ENCODE data around the gene CD48. TPM values are rescaled to one million over a fixed set of nuclear protein-coding genes. Genes with fewer than 3 reads are reported as not detected.

CD48 gene
- total and polyA plus RNA-seq, 2 donors (not counting 1 experiment from before 2014, with no cell fraction given), result 252 to 428 TPM

DNA sequence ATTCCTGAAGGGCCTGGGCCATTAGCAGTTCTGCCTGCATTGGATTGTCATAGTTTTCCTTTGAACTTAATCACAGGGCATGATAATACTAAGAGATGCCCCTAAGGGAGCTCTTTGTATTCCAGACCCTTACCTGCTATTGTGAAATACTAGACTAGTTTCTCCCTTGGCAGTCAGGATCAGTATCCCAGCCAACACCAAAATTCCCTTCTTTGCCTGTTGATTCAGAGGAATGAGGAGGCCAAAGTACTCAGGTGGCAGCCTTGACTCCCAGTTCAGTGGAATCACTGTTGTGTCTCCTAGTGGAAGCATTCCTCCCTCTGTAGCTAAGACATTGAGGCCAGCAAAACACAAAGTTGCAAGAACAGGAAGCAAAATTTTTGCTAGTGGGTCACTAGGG is 48.1 kb upstream of the CD48 start:
- Mint-ChIP-seq H3K27ac (no peak overlapping the region), H3K4me1 (no peaks in the 10 kb centered on the region)
- no peaks in the 10 kb centered on the region for H4K20me1 ChIP-seq (ENCODE audit: control insufficient read depth, insufficient read depth, low read length, poor library complexity, severe bottlenecking)

DNA sequence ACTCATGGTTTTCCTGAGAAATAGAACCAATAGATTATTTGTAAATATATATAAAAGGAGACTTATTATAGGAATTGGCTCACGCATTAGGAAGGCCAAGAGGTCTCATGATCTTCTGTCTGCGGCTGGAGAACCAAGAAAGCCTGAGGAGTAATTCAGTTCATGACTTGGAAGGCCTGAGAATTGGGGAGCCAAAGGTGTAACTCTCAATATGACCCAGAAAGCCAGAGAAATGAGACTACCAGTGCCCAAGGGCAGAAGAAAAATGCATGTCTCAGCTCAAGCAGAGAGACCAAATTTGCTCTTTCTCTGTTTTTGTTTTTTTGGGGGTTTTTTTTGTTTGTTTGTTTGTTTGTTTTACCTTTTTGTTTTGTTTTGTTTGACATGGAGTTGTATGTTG is 46.9 kb upstream of the CD48 start:
- H3K27me3 Mint-ChIP-seq, result no peaks in the 10 kb centered on the region
- intact Hi-C loops (cut with micrococcal nuclease), result no loop called here
- no peak overlapping the region for H3K27ac ChIP-seq (ENCODE audit: low read length in 2 of 2)

More for the DNA sequence above, 48.1 kb upstream of the CD48 start:
- no peaks in the 10 kb centered on the region for H3K27me3 Mint-ChIP-seq
- no peaks in the 10 kb centered on the region for H3K9me3 Mint-ChIP-seq (ENCODE audit: insufficient read depth)
- Histone ChIP-seq H3K27me3 (replicated peaks in 1 of 4; ENCODE audit: control extremely low read depth in 1 of 4, control insufficient read depth in 3 of 4, insufficient read depth in 4 of 4, low read length in 3 of 4) (no peaks in the 10 kb centered on the region), H3K27ac (ENCODE audit: low read length in 2 of 2) (no peak overlapping the region), H3K4me2 (replicated peaks; ENCODE audit: low read depth, low read length, poor library complexity, severe bottlenecking) (no peak overlapping the region), H2AFZ (ENCODE audit: insufficient read depth, low read depth, low read length, poor library complexity, severe bottlenecking) (no peak overlapping the region), H3K36me3 (replicated peaks in 1 of 2; ENCODE audit: control extremely low read depth in 1 of 2, control insufficient read depth in 1 of 2, extremely low read depth in 1 of 2, insufficient read depth in 2 of 2, low read length in 1 of 2) (no peaks in the 10 kb centered on the region), H3K4me1 (ENCODE audit: control insufficient read depth in 2 of 2, insufficient read depth in 2 of 2, low read length in 2 of 2) (no peaks in the 10 kb centered on the region), H3K9me3 (ENCODE audit: control extremely low read depth in 1 of 3, control insufficient read depth in 2 of 3, insufficient read depth in 1 of 3, low read length in 2 of 3) (peaks cover 0 to 1% (median 0%) of the 10 kb centered on the region in 3 donors), H3K79me2 (ENCODE audit: control insufficient read depth, insufficient read depth, low read length) (no peaks in the 10 kb centered on the region), H3K4me3 (ENCODE audit: control extremely low read depth in 1 of 5, extremely low read depth in 1 of 5, insufficient read depth in 1 of 5, low read depth in 2 of 5, low read length in 4 of 5) (no peak overlapping the region), H3K9ac (ENCODE audit: low read length) (no peak overlapping the region)
- DNase-seq (no peak), ATAC-seq (ENCODE audit: low read depth) (no peak)
- POLR2A ChIA-PET, result no interaction called here
- CTCF ChIA-PET, result no interaction called here
- TF ChIP-seq, protein P1, sequence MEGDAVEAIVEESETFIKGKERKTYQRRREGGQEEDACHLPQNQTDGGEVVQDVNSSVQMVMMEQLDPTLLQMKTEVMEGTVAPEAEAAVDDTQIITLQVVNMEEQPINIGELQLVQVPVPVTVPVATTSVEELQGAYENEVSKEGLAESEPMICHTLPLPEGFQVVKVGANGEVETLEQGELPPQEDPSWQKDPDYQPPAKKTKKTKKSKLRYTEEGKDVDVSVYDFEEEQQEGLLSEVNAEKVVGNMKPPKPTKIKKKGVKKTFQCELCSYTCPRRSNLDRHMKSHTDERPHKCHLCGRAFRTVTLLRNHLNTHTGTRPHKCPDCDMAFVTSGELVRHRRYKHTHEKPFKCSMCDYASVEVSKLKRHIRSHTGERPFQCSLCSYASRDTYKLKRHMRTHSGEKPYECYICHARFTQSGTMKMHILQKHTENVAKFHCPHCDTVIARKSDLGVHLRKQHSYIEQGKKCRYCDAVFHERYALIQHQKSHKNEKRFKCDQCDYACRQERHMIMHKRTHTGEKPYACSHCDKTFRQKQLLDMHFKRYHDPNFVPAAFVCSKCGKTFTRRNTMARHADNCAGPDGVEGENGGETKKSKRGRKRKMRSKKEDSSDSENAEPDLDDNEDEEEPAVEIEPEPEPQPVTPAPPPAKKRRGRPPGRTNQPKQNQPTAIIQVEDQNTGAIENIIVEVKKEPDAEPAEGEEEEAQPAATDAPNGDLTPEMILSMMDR (IDR thresholded peaks at IDR 0.05), result no peak
- TF ChIP-seq EZH2 (IDR thresholded peaks at IDR 0.05; ENCODE audit: borderline replicate concordance, insufficient read depth, low read depth, low read length, poor library complexity, severe bottlenecking), result no peak
- intact Hi-C loops (cut with micrococcal nuclease), result no loop called here
- H3K4me3 Mint-ChIP-seq, result no peak overlapping the region

More for the DNA sequence above, 46.9 kb upstream of the CD48 start:
- H3K4me3 Mint-ChIP-seq, result no peak overlapping the region
- POLR2A ChIA-PET, result no interaction called here
- no peak overlapping the region for H2AFZ ChIP-seq (ENCODE audit: insufficient read depth, low read depth, low read length, poor library complexity, severe bottlenecking)
- no peaks in the 10 kb centered on the region for H3K4me1 ChIP-seq (ENCODE audit: control insufficient read depth in 2 of 2, insufficient read depth in 2 of 2, low read length in 2 of 2)
- peaks cover 0 to 1% (median 0%) of the 10 kb centered on the region in 3 donors for H3K9me3 ChIP-seq (ENCODE audit: control extremely low read depth in 1 of 3, control insufficient read depth in 2 of 3, insufficient read depth in 1 of 3, low read length in 2 of 3)
- H3K4me1 Mint-ChIP-seq, result no peaks in the 10 kb centered on the region
- WGBS (ENCODE audit: insufficient coverage), result 100% methylated on average over 1 of the region's 2 CpGs
- no peak overlapping the region for H3K4me2 ChIP-seq (replicated peaks; ENCODE audit: low read depth, low read length, poor library complexity, severe bottlenecking)
- no peak overlapping the region for H3K4me3 ChIP-seq (ENCODE audit: control extremely low read depth in 1 of 5, extremely low read depth in 1 of 5, insufficient read depth in 1 of 5, low read depth in 2 of 5, low read length in 4 of 5)
- no peaks in the 10 kb centered on the region for H3K27me3 ChIP-seq (replicated peaks in 1 of 4; ENCODE audit: control extremely low read depth in 1 of 4, control insufficient read depth in 3 of 4, insufficient read depth in 4 of 4, low read length in 3 of 4)
- TF ChIP-seq, protein P1 (IDR thresholded peaks at IDR 0.05), result no peak
- no peak for TF ChIP-seq EZH2 (IDR thresholded peaks at IDR 0.05; ENCODE audit: borderline replicate concordance, insufficient read depth, low read depth, low read length, poor library complexity, severe bottlenecking)
- no peaks in the 10 kb centered on the region for H3K79me2 ChIP-seq (ENCODE audit: control insufficient read depth, insufficient read depth, low read length)
- CTCF ChIA-PET, result no interaction called here
- DNase-seq (no peak), ATAC-seq (ENCODE audit: low read depth) (no peak)
- no peak overlapping the region for H3K9ac ChIP-seq (ENCODE audit: low read length)
- H3K27ac Mint-ChIP-seq, result no peak overlapping the region
- H3K36me3 ChIP-seq (replicated peaks in 1 of 2; ENCODE audit: control extremely low read depth in 1 of 2, control insufficient read depth in 1 of 2, extremely low read depth in 1 of 2, insufficient read depth in 2 of 2, low read length in 1 of 2), result no peaks in the 10 kb centered on the region
- no peaks in the 10 kb centered on the region for H3K9me3 Mint-ChIP-seq (ENCODE audit: insufficient read depth)
- no peaks in the 10 kb centered on the region for H4K20me1 ChIP-seq (ENCODE audit: control insufficient read depth, insufficient read depth, low read length, poor library complexity, severe bottlenecking)
